ENCODE measurements around the gene DGLUCY.
"Not testable (repeated sequence)": the region's sequence is repeated elsewhere in the genome, so short reads cannot be mapped to it uniquely, and the experiment has no call there.

DGLUCY gene

GRCh38 chr14:91175291-91176201, 61.7 kb downstream of the DGLUCY start:
- DNase-seq (ENCODE audit: low spot score in 2 of 2) (no peak), ATAC-seq (ENCODE audit: low read depth) (no peak)
- Mint-ChIP-seq H3K27me3 (no peaks in the 10 kb centered on the region), H3K9me3 (no peaks in the 10 kb centered on the region), H3K36me3 (peaks cover 16% of the 10 kb centered on the region), H3K27ac (no peak overlapping the region), H3K4me3 (no peak overlapping the region), H3K4me1 (peaks cover 8% of the 10 kb centered on the region)

GRCh38 chr14:91177073-91178034, 63.5 kb downstream of the DGLUCY start:
- no peak overlapping the region for H3K4me3 Mint-ChIP-seq
- no peaks in the 10 kb centered on the region for H3K9me3 Mint-ChIP-seq
- peak overlapping the region; percentile 88 for H3K27ac Mint-ChIP-seq
- H3K36me3 Mint-ChIP-seq = peaks cover 20% of the 10 kb centered on the region
- DNase-seq (ENCODE audit: low spot score in 2 of 2) = peak; percentile 44 to 51
- H3K4me1 Mint-ChIP-seq = peaks cover 7% of the 10 kb centered on the region
- no peaks in the 10 kb centered on the region for H3K27me3 Mint-ChIP-seq
- ATAC-seq (ENCODE audit: low read depth) = peak; percentile 72

GRCh38 chr14:91180611-91181010, 66.7 kb downstream of the DGLUCY start:
- Mint-ChIP-seq H3K27me3 (no peaks in the 10 kb centered on the region), H3K4me1 (peaks cover 2% of the 10 kb centered on the region), H3K27ac (no peak overlapping the region), H3K4me3 (no peak overlapping the region), H3K9me3 (no peaks in the 10 kb centered on the region), H3K36me3 (peaks cover 16% of the 10 kb centered on the region)
- ATAC-seq (ENCODE audit: low read depth) (no peak), DNase-seq (ENCODE audit: low spot score in 2 of 2) (no peak)

GRCh38 chr14:91182753-91183152, 68.9 kb downstream of the DGLUCY start:
- H3K27ac Mint-ChIP-seq; H3K4me3 Mint-ChIP-seq; ATAC-seq (ENCODE audit: low read depth); H3K9me3 Mint-ChIP-seq; DNase-seq (ENCODE audit: low spot score in 2 of 2); H3K27me3 Mint-ChIP-seq; H3K4me1 Mint-ChIP-seq: not testable (repeated sequence)
- H3K36me3 Mint-ChIP-seq = peaks cover 18% of the 10 kb centered on the region

GRCh38 chr14:91184559-91184958, 70.7 kb downstream of the DGLUCY start:
- H3K36me3 Mint-ChIP-seq = peaks cover 23% of the 10 kb centered on the region
- H3K27ac Mint-ChIP-seq = no peak overlapping the region
- H3K9me3 Mint-ChIP-seq = no peaks in the 10 kb centered on the region
- DNase-seq (ENCODE audit: low spot score in 2 of 2) (no peak), ATAC-seq (ENCODE audit: low read depth) (no peak)
- H3K27me3 Mint-ChIP-seq = no peaks in the 10 kb centered on the region
- no peak overlapping the region for H3K4me3 Mint-ChIP-seq
- no peaks in the 10 kb centered on the region for H3K4me1 Mint-ChIP-seq

- H3K27ac Mint-ChIP-seq = no peak overlapping the region
Observed at GRCh38 chr14:91185721-91186120, 71.8 kb downstream of the DGLUCY start.

GRCh38 chr14:91186515-91187066, 72.7 kb downstream of the DGLUCY start:
- ATAC-seq (ENCODE audit: low read depth) (no peak), DNase-seq (ENCODE audit: low spot score in 2 of 2) (no peak)
- no peaks in the 10 kb centered on the region for H3K27me3 Mint-ChIP-seq
- peaks cover 32% of the 10 kb centered on the region for H3K36me3 Mint-ChIP-seq
- H3K4me3 Mint-ChIP-seq = no peak overlapping the region
- no peak overlapping the region for H3K27ac Mint-ChIP-seq
- H3K9me3 Mint-ChIP-seq = no peaks in the 10 kb centered on the region
- H3K4me1 Mint-ChIP-seq = no peaks in the 10 kb centered on the region

More at GRCh38 chr14:91185721-91186120, 71.8 kb downstream of the DGLUCY start:
- H3K36me3 Mint-ChIP-seq = peaks cover 29% of the 10 kb centered on the region
- no peaks in the 10 kb centered on the region for H3K27me3 Mint-ChIP-seq
- no peak for DNase-seq (ENCODE audit: low spot score in 2 of 2)
- H3K9me3 Mint-ChIP-seq = no peaks in the 10 kb centered on the region
- no peaks in the 10 kb centered on the region for H3K4me1 Mint-ChIP-seq
- no peak for ATAC-seq (ENCODE audit: low read depth)
- no peak overlapping the region for H3K4me3 Mint-ChIP-seq

- H3K27me3 Mint-ChIP-seq = no peaks in the 10 kb centered on the region
- no peak overlapping the region for H3K27ac Mint-ChIP-seq
- H3K36me3 Mint-ChIP-seq = peaks cover 35% of the 10 kb centered on the region
- DNase-seq (ENCODE audit: low spot score in 2 of 2) (no peak), ATAC-seq (ENCODE audit: low read depth) (no peak)
- H3K4me3 Mint-ChIP-seq = no peak overlapping the region
- no peaks in the 10 kb centered on the region for H3K9me3 Mint-ChIP-seq
- no peaks in the 10 kb centered on the region for H3K4me1 Mint-ChIP-seq
Observed at GRCh38 chr14:91187271-91187670, 73.4 kb downstream of the DGLUCY start.

GRCh38 chr14:91190853-91191252, 77.0 kb downstream of the DGLUCY start:
- no peaks in the 10 kb centered on the region for H3K27me3 Mint-ChIP-seq
- no peak overlapping the region for H3K4me3 Mint-ChIP-seq
- peaks cover 35% of the 10 kb centered on the region for H3K36me3 Mint-ChIP-seq
- no peak for DNase-seq (ENCODE audit: low spot score in 2 of 2)
- H3K4me1 Mint-ChIP-seq = no peaks in the 10 kb centered on the region
- ATAC-seq (ENCODE audit: low read depth) = no peak
- no peak overlapping the region for H3K27ac Mint-ChIP-seq
- H3K9me3 Mint-ChIP-seq = no peaks in the 10 kb centered on the region

- DNase-seq (ENCODE audit: low spot score in 2 of 2) (no peak), ATAC-seq (ENCODE audit: low read depth) (no peak)
- Mint-ChIP-seq H3K4me1 (no peaks in the 10 kb centered on the region), H3K36me3 (peaks cover 37% of the 10 kb centered on the region), H3K4me3 (no peak overlapping the region), H3K27me3 (no peaks in the 10 kb centered on the region), H3K9me3 (no peaks in the 10 kb centered on the region), H3K27ac (no peak overlapping the region)
Observed at GRCh38 chr14:91193069-91193468, 79.2 kb downstream of the DGLUCY start.

DNA sequence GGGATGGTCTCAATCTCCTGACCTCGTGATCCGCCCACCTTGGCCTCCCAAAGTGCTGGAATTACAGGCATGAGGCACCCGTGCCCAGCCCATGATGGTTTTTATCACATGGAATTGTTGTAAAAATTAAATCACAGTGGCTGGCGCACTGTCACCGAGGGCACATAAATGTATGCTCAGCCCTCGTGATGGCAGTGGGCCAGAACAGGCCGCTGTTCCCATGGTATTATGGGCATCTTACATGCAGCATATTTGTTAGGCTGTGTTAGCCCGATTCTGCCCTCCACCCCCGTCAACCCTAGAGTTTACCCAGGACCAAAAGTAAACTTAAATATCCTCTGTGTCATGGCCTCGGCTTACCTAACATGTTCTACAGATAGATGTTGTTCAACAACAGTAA, 82.0 kb downstream of the DGLUCY start:
- peaks cover 43% of the 10 kb centered on the region for H3K36me3 Mint-ChIP-seq
- no peaks in the 10 kb centered on the region for H3K27me3 Mint-ChIP-seq
- no peak overlapping the region for H3K27ac Mint-ChIP-seq
- H3K4me1 Mint-ChIP-seq = no peaks in the 10 kb centered on the region
- H3K4me3 Mint-ChIP-seq = no peak overlapping the region
- ATAC-seq (ENCODE audit: low read depth) = no peak
- no peaks in the 10 kb centered on the region for H3K9me3 Mint-ChIP-seq
- no peak for DNase-seq (ENCODE audit: low spot score in 2 of 2)

GRCh38 chr14:91197631-91198030, 83.8 kb downstream of the DGLUCY start:
- Mint-ChIP-seq H3K27me3 (no peaks in the 10 kb centered on the region), H3K4me1 (no peaks in the 10 kb centered on the region), H3K9me3 (no peaks in the 10 kb centered on the region), H3K4me3 (no peak overlapping the region), H3K27ac (no peak overlapping the region), H3K36me3 (peaks cover 34% of the 10 kb centered on the region)
- DNase-seq (ENCODE audit: low spot score in 2 of 2) (no peak), ATAC-seq (ENCODE audit: low read depth) (no peak)

DNA sequence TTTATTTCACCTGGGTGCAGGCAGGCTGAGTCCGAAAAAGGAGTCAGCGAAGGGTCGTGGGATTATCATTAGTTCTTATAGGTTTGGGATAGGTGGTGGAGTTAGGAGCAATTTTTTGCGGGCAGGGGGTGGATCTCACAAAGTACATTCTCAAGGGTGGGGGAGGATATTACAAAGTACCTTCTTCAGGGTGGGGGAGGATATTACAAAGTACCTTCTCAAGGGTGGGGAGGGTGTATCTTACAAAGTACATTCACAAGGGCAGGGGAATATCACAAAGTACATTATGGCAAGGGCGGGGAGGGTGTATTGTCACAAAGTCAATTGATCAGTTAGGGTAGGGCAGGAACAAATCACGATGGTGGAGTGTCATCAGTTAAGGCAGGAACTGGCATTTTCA, 86.9 kb downstream of the DGLUCY start:
- H3K4me1 Mint-ChIP-seq; H3K27me3 Mint-ChIP-seq; H3K9me3 Mint-ChIP-seq; ATAC-seq (ENCODE audit: low read depth); H3K4me3 Mint-ChIP-seq; DNase-seq (ENCODE audit: low spot score in 2 of 2): not testable (repeated sequence)
- H3K27ac Mint-ChIP-seq = peak overlapping the region; percentile 71
- H3K36me3 Mint-ChIP-seq = peaks cover 37% of the 10 kb centered on the region
